Fibroblast of lung (primary cell): Measurements from ENCODE around the gene GPC6. TPM values are rescaled to one million over a fixed set of nuclear protein-coding genes. Genes with fewer than 3 reads are reported as not detected.
A peak's percentile ranks its signal among the peaks of the same experiment; 100 is the strongest.

Experiments
- DNase-seq, 2 donors: peaks; one replicate each; pipeline versions ENCODE4 v3.0.0 to v3.0.0-alpha.2; 2010; ENCODE audit warnings: low read depth in 2 of 2
- H2AFZ ChIP-seq: 2 replicates; pipeline ENCODE4 v1.5.1; 2012; ENCODE audit warnings: low read length, control low read depth, inconsistent platforms
- H3K27ac ChIP-seq: 2 replicates; pipeline ENCODE4 v1.5.1; 2011; ENCODE audit warnings: low read length, control low read depth; ENCODE audit not compliant: insufficient read depth
- H3K27me3 ChIP-seq: 2 replicates; pipeline ENCODE4 v1.5.1; 2011; ENCODE audit warnings: mild to moderate bottlenecking, low read length; ENCODE audit not compliant: control insufficient read depth, insufficient read depth
- H3K36me3 ChIP-seq: 2 replicates; pipeline ENCODE4 v1.5.1; 2011; ENCODE audit warnings: low read length; ENCODE audit not compliant: control insufficient read depth, insufficient read depth
- H3K4me1 ChIP-seq: 2 replicates; pipeline ENCODE4 v1.5.1; 2011; ENCODE audit warnings: low read length; ENCODE audit not compliant: control insufficient read depth, insufficient read depth; ENCODE audit errors: extremely low read depth
- H3K4me2 ChIP-seq: 2 replicates; pipeline ENCODE4 v1.5.1; 2011; ENCODE audit warnings: low read length, control low read depth; ENCODE audit not compliant: insufficient read depth; ENCODE audit errors: extremely low read depth
- H3K4me3 ChIP-seq, 4 experiments: fragments of 200-600 bp in 1 of 4; sonication (generic) in 1 of 4; replicated peaks in 1 of 4; 2 replicates each; pipeline ENCODE4 v1.5.1; 2011 to 2016; ENCODE audit warnings: low read length in 4 of 4, low read depth in 3 of 4, mild to moderate bottlenecking in 3 of 4, control low read depth in 2 of 4, inconsistent platforms in 1 of 4, mixed read lengths in 1 of 4; ENCODE audit not compliant: insufficient read depth in 1 of 4; ENCODE audit errors: control extremely low read depth in 1 of 4
- H3K79me2 ChIP-seq: 2 replicates; pipeline ENCODE4 v1.5.1; 2012; ENCODE audit warnings: mild to moderate bottlenecking, low read length, inconsistent platforms; ENCODE audit not compliant: control insufficient read depth, insufficient read depth
- H3K9ac ChIP-seq: 2 replicates; pipeline ENCODE4 v1.5.1; 2011; ENCODE audit warnings: mild to moderate bottlenecking, low read length, control low read depth; ENCODE audit not compliant: insufficient read depth
- H3K9me3 ChIP-seq: 2 replicates; pipeline ENCODE4 v1.5.1; 2012; ENCODE audit warnings: low read depth, low read length; ENCODE audit not compliant: control insufficient read depth, insufficient read depth
- H4K20me1 ChIP-seq: 2 replicates; pipeline ENCODE4 v1.5.1; 2011; ENCODE audit warnings: low read length; ENCODE audit not compliant: control insufficient read depth, insufficient read depth; ENCODE audit errors: extremely low read depth
- CTCF ChIP-seq, 2 donors: IDR thresholded peaks in 1 of 2; conservative IDR thresholded peaks in 1 of 2; 1 replicate in 1 of 2; 2 replicates in 1 of 2; pipeline ENCODE4 v1.5.1; 2011 to 2012; ENCODE audit warnings: low read length in 2 of 2, control low read depth in 1 of 2, inconsistent platforms in 1 of 2, low read depth in 1 of 2, mild to moderate bottlenecking in 1 of 2
- EZH2 ChIP-seq: IDR thresholded peaks from 2 replicates; pipeline ENCODE4 v1.5.1; 2012; ENCODE audit warnings: low read length, control low read depth, mild to moderate bottlenecking; ENCODE audit errors: missing control alignments
- polyA plus RNA-seq, 2 donors: library from polyadenylated mRNA; depleted of rRNA in 1 of 2; stranded (reverse) in 1 of 2; unstranded in 1 of 2; fragments of >200 nt; gene quantifications; 2 replicates each; pipeline ENCODE4 v1.2.1, GENCODE V29; 2011 to 2012; ENCODE audit warnings: missing spikeins in 1 of 2
- total RNA-seq: library from RNA; depleted of rRNA; stranded (reverse); fragments of >200 nt; gene quantifications from 2 replicates; pipeline ENCODE4 v1.2.1, GENCODE V29; 2014

Gene GPC6
- total and polyA plus RNA-seq, 2 donors (not counting 1 experiment from before 2014, with no cell fraction given) = 11.2 to 33.7 TPM

DNA sequence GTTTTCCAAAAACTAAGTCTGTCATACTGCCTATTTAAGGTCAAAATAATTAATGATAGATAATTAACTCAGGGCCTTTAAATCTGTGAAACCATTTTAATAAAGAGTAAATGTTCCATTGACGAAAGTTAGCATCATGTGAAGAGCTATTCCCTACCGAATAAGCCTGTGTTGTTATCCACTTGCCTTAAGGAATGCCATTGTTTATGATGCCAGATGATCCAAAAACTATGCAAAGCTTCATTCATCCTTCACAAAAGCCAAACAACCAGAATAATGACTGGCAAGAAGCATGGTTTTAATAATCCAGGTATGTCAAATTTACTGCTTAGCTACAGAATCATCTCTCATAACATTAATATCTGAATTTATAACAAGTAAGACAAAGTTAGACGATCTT is 6.5 kb upstream of the GPC6 start:
- Histone ChIP-seq H3K79me2 (no peaks in the 10 kb centered on the region), H3K9ac (no peak overlapping the region), H2AFZ (no peak overlapping the region), H3K36me3 (no peaks in the 10 kb centered on the region), H3K4me2 (no peak overlapping the region), H3K4me1 (no peaks in the 10 kb centered on the region), H3K27me3 (no peaks in the 10 kb centered on the region), H3K27ac (no peak overlapping the region), H3K4me3 (no peak overlapping the region), H3K9me3 (no peaks in the 10 kb centered on the region), H4K20me1 (no peaks in the 10 kb centered on the region)
- TF ChIP-seq CTCF (conservative IDR thresholded peaks at IDR 0.05 in 1 of 2, IDR thresholded peaks at IDR 0.05 in 1 of 2; ENCODE audit: low read depth in 1 of 2, low read length in 2 of 2) (no peak), EZH2 (no peak)
- DNase-seq = no peak

DNA sequence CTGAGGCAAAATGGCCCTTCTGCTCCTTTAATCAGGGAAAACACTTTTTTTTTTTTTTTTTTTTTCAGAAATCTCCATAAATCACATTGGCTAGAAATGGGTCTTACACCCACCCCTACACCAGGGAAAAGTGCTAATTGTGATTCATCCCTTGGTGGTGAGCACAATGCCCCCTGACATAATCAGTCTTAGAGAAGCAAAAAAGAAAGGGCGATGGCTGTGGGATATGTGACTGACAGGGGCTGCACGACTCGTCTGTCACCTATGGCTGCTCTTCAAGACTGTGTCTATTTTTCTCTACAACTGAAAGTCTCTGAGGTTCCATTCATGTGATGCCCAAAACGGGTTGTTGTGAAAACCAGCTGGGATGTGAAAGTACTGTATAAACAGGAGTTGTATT is 3.6 kb upstream of the GPC6 start:
- TF ChIP-seq EZH2 = no peak
- TF ChIP-seq CTCF (conservative IDR thresholded peaks at IDR 0.05 in 1 of 2, IDR thresholded peaks at IDR 0.05 in 1 of 2; ENCODE audit: low read depth in 1 of 2, low read length in 2 of 2) = no peak
- H3K4me2 ChIP-seq = no peak overlapping the region
- H3K4me1 ChIP-seq = no peaks in the 10 kb centered on the region
- no peaks in the 10 kb centered on the region for H3K9me3 ChIP-seq
- peaks cover 2% of the 10 kb centered on the region for H3K79me2 ChIP-seq
- no peak overlapping the region for H3K27ac ChIP-seq
- no peak overlapping the region for H3K9ac ChIP-seq
- H3K27me3 ChIP-seq = no peaks in the 10 kb centered on the region
- no peaks in the 10 kb centered on the region for H4K20me1 ChIP-seq
- H3K4me3 ChIP-seq = no peak overlapping the region
- no peaks in the 10 kb centered on the region for H3K36me3 ChIP-seq
- H2AFZ ChIP-seq = no peak overlapping the region
- no peak for DNase-seq

- no peak for TF ChIP-seq EZH2
- TF ChIP-seq CTCF (conservative IDR thresholded peaks at IDR 0.05 in 1 of 2, IDR thresholded peaks at IDR 0.05 in 1 of 2; ENCODE audit: low read depth in 1 of 2, low read length in 2 of 2) = no peak
- Histone ChIP-seq H4K20me1 (no peaks in the 10 kb centered on the region), H3K27ac (no peak overlapping the region), H3K4me1 (no peaks in the 10 kb centered on the region), H2AFZ (no peak overlapping the region), H3K9ac (no peak overlapping the region), H3K27me3 (no peaks in the 10 kb centered on the region), H3K36me3 (no peaks in the 10 kb centered on the region), H3K9me3 (no peaks in the 10 kb centered on the region), H3K79me2 (peaks cover 10% of the 10 kb centered on the region), H3K4me2 (no peak overlapping the region), H3K4me3 (no peak overlapping the region)
- peak in 1 of 2 donors; percentile 95 for DNase-seq
These were observed 2.1 kb upstream of the GPC6 start for GRCh38 chr13:93224535-93224934.
